ENCODE measurements around the gene CTIF.

Gene CTIF

GRCh38 chr18:48680339-48681250, 141.8 kb downstream of the CTIF start:
- DNase-seq (ENCODE audit: low spot score in 2 of 2): no peak
- no peaks in the 10 kb centered on the region for H3K36me3 Mint-ChIP-seq
- H3K9me3 Mint-ChIP-seq: no peaks in the 10 kb centered on the region
- no peak overlapping the region for H3K4me3 Mint-ChIP-seq
- peak overlapping the region; percentile 81 for H3K27ac Mint-ChIP-seq
- H3K4me1 Mint-ChIP-seq: no peaks in the 10 kb centered on the region
- ATAC-seq: no peak

- Mint-ChIP-seq H3K4me1 (no peaks in the 10 kb centered on the region), H3K9me3 (no peaks in the 10 kb centered on the region), H3K36me3 (no peaks in the 10 kb centered on the region), H3K27ac (peak overlapping the region; percentile 52), H3K4me3 (no peak overlapping the region)
- ATAC-seq (peak; percentile 11), DNase-seq (ENCODE audit: low spot score in 2 of 2) (no peak)
Observed at GRCh38 chr18:48682768-48683167, 143.9 kb downstream of the CTIF start.

GRCh38 chr18:48683197-48683596, 144.4 kb downstream of the CTIF start:
- H3K36me3 Mint-ChIP-seq: no peaks in the 10 kb centered on the region

DNA sequence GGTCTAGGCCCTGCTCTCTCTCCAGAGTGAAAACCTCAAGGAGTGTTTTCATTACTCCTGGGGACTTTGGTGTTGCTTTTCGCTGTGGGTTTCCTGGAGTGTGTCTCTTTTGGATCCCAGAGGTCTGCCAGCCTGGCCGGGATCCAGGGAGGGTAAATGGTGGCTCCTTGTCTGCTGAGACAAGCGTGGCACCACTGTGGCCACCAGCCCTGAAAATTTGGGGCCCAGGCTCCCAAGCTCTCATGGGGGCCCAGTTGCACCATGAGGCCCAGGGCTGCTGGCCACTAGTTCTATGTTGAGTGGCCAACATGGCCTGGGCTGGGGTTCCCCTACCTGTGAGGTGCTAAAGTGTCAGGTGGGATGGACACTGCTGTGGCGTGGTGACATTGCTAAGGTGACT, 144.8 kb downstream of the CTIF start:
- ATAC-seq: no peak
- Mint-ChIP-seq H3K4me3 (no peak overlapping the region), H3K9me3 (no peaks in the 10 kb centered on the region), H3K4me1 (no peaks in the 10 kb centered on the region), H3K36me3 (no peaks in the 10 kb centered on the region), H3K27ac (no peak overlapping the region)
- DNase-seq (ENCODE audit: low spot score in 2 of 2): no peak

More at GRCh38 chr18:48683197-48683596, 144.4 kb downstream of the CTIF start:
- peak; percentile 11 for ATAC-seq
- Mint-ChIP-seq H3K9me3 (no peaks in the 10 kb centered on the region), H3K4me1 (no peaks in the 10 kb centered on the region), H3K27ac (no peak overlapping the region), H3K4me3 (no peak overlapping the region)
- no peak for DNase-seq (ENCODE audit: low spot score in 2 of 2)

- no peak overlapping the region for H3K4me3 Mint-ChIP-seq
- H3K9me3 Mint-ChIP-seq: no peaks in the 10 kb centered on the region
- ATAC-seq (no peak), DNase-seq (ENCODE audit: low spot score in 2 of 2) (no peak)
- peak overlapping the region; percentile 73 for H3K27ac Mint-ChIP-seq
- no peaks in the 10 kb centered on the region for H3K36me3 Mint-ChIP-seq
- no peaks in the 10 kb centered on the region for H3K4me1 Mint-ChIP-seq
Observed at GRCh38 chr18:48687346-48688042, 148.7 kb downstream of the CTIF start.

DNA sequence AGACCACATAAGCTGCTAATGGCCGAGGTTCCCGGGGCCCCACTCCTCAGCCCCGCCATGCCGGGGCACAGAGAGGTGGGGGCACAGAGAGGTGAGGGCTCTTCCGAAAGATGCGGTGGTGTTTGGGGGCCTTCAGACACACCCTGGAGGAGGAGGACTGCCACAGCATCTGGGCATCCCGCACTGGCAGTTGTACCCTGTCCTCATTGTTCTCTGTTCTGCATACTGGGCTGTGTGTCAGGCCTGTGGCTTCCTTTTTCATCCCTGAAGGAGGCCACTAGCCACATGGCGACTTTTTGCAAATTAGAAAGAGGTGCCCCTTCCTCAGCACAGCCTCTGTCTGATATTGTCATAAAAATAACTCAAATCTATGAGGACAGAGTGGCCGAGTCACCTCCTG, 150.1 kb downstream of the CTIF start:
- H3K9me3 Mint-ChIP-seq: no peaks in the 10 kb centered on the region
- DNase-seq (ENCODE audit: low spot score in 2 of 2) (no peak), ATAC-seq (no peak)
- no peak overlapping the region for H3K4me3 Mint-ChIP-seq
- H3K27ac Mint-ChIP-seq: no peak overlapping the region
- H3K36me3 Mint-ChIP-seq: no peaks in the 10 kb centered on the region
- H3K4me1 Mint-ChIP-seq: no peaks in the 10 kb centered on the region

GRCh38 chr18:48689548-48689947, 150.7 kb downstream of the CTIF start:
- no peak for ATAC-seq
- Mint-ChIP-seq H3K4me1 (no peaks in the 10 kb centered on the region), H3K36me3 (no peaks in the 10 kb centered on the region), H3K9me3 (no peaks in the 10 kb centered on the region), H3K4me3 (no peak overlapping the region), H3K27ac (no peak overlapping the region)
- DNase-seq (ENCODE audit: low spot score in 2 of 2): no peak

DNA sequence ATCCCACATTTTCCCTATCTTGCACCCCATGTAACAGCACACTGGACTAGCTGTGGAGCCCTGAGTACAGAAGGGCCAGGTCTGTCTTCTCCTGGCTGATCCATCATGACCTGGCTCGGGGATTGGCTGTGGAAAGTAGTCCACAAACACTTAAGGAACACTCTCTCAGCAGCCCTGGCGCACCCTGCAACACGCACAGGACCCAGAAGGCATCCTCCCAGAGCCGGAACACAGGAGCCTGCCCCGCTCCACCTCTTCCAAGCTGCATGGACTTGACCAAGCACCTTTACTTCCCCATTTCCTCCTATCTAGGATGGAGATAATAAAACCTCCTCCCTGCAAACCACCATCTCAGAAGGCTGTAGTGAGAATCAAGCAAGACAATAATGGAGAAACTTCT, 151.7 kb downstream of the CTIF start:
- Mint-ChIP-seq H3K9me3 (no peaks in the 10 kb centered on the region), H3K36me3 (no peaks in the 10 kb centered on the region), H3K4me1 (no peaks in the 10 kb centered on the region), H3K4me3 (no peak overlapping the region), H3K27ac (no peak overlapping the region)
- ATAC-seq (no peak), DNase-seq (ENCODE audit: low spot score in 2 of 2) (no peak)

GRCh38 chr18:48693006-48693405, 154.2 kb downstream of the CTIF start:
- Mint-ChIP-seq H3K9me3 (no peaks in the 10 kb centered on the region), H3K4me1 (no peaks in the 10 kb centered on the region), H3K27ac (no peak overlapping the region), H3K4me3 (no peak overlapping the region), H3K36me3 (no peaks in the 10 kb centered on the region)
- ATAC-seq: no peak
- no peak for DNase-seq (ENCODE audit: low spot score in 2 of 2)

- no peaks in the 10 kb centered on the region for H3K36me3 Mint-ChIP-seq
- no peak overlapping the region for H3K27ac Mint-ChIP-seq
- H3K4me1 Mint-ChIP-seq: peaks cover 5% of the 10 kb centered on the region
- DNase-seq (ENCODE audit: low spot score in 2 of 2) (no peak), ATAC-seq (no peak)
- H3K4me3 Mint-ChIP-seq: no peak overlapping the region
- H3K9me3 Mint-ChIP-seq: no peaks in the 10 kb centered on the region
Observed at GRCh38 chr18:48693625-48694262, 154.9 kb downstream of the CTIF start.

DNA sequence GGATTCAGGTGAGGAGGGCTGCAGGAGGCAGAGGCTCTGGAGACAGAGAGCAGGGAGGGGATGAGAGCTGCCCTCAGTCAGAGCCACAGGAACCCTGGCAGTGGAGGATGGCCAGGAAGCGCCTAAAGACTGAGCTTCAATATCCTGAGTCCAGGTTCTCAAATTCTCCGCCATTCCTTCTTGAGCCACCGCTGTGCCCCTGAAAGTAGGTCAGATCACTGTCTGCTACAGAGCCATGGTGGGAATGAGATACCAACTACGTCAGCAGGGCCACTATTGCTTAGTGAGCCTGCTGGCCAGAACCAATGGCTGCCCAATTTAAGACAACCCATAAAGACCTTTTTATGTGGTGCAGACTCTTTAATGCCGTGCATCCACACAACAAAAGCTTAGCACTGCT, 155.5 kb downstream of the CTIF start:
- no peaks in the 10 kb centered on the region for H3K36me3 Mint-ChIP-seq
- peaks cover 9% of the 10 kb centered on the region for H3K4me1 Mint-ChIP-seq
- H3K4me3 Mint-ChIP-seq: no peak overlapping the region
- no peak for ATAC-seq
- no peak for DNase-seq (ENCODE audit: low spot score in 2 of 2)
- H3K27ac Mint-ChIP-seq: no peak overlapping the region
- H3K9me3 Mint-ChIP-seq: no peaks in the 10 kb centered on the region

- DNase-seq (ENCODE audit: low spot score in 2 of 2): no peak
- H3K36me3 Mint-ChIP-seq: no peaks in the 10 kb centered on the region
- no peak overlapping the region for H3K27ac Mint-ChIP-seq
- H3K9me3 Mint-ChIP-seq: no peaks in the 10 kb centered on the region
- peaks cover 17% of the 10 kb centered on the region for H3K4me1 Mint-ChIP-seq
- no peak overlapping the region for H3K4me3 Mint-ChIP-seq
- ATAC-seq: no peak
Observed at GRCh38 chr18:48695671-48696070, 156.8 kb downstream of the CTIF start.

- Mint-ChIP-seq H3K4me1 (peaks cover 18% of the 10 kb centered on the region), H3K4me3 (no peak overlapping the region), H3K9me3 (no peaks in the 10 kb centered on the region), H3K36me3 (no peaks in the 10 kb centered on the region), H3K27ac (no peak overlapping the region)
- DNase-seq (ENCODE audit: low spot score in 2 of 2) (no peak), ATAC-seq (no peak)
Observed at GRCh38 chr18:48696218-48696617, 157.4 kb downstream of the CTIF start.

DNA sequence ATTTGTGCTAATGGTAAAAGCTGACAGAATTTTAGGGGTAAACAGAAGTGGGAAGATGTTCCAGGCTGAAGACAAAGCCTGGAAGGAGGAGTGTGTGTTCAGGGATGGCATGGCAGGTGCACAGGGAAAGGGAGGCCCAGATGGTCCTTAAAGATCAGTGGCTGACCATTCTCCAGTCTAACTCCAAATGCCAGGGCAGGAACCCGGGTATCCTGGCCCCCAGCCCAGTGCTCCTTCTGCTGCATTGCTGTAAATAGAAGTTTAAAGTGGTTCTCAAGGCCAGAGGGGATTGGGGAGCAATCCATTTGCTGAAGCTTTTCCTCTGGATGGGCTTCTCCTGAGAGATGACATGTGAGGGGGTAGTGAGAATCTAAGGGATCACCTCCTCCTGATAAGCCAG, 158.6 kb downstream of the CTIF start:
- H3K36me3 Mint-ChIP-seq: no peaks in the 10 kb centered on the region
- ATAC-seq: no peak
- no peak overlapping the region for H3K4me3 Mint-ChIP-seq
- no peak for DNase-seq (ENCODE audit: low spot score in 2 of 2)
- peaks cover 27% of the 10 kb centered on the region for H3K4me1 Mint-ChIP-seq
- no peak overlapping the region for H3K27ac Mint-ChIP-seq
- H3K9me3 Mint-ChIP-seq: no peaks in the 10 kb centered on the region

GRCh38 chr18:48698707-48699106, 159.9 kb downstream of the CTIF start:
- H3K36me3 Mint-ChIP-seq: peaks cover 7% of the 10 kb centered on the region
- no peaks in the 10 kb centered on the region for H3K9me3 Mint-ChIP-seq
- H3K4me3 Mint-ChIP-seq: no peak overlapping the region
- H3K4me1 Mint-ChIP-seq: peaks cover 39% of the 10 kb centered on the region
- no peak overlapping the region for H3K27ac Mint-ChIP-seq
- DNase-seq (ENCODE audit: low spot score in 2 of 2): peak in 1 of 2 donors; percentile 58
- ATAC-seq: peak; percentile 80
